Activated B cell treated with CpG ODN at 0.5 μM for 24 hours (primary cell): Measurements from ENCODE around the gene TMEM119. TPM values are rescaled to one million over a fixed set of nuclear protein-coding genes. Genes with fewer than 3 reads are reported as not detected.
A peak's percentile ranks its signal among the peaks of the same experiment; 100 is the strongest.

Experiments used
- ATAC-seq: fragments of 200-7000 bp; cut with Tn5 transposase; one replicate; pipeline ENCODE4 v1.10.0; 2021; ENCODE audit warnings: low read depth, mild to moderate bottlenecking, moderate library complexity
- CTCF ChIA-PET: fragments of 350-600 bp; sonication (Branson Sonifier 250); formaldehyde crosslinking; loops from one replicate; lab custom pipeline; 2021; ENCODE audit warnings: antibody characterized with exemption; lab: Charles Lee
- POLR2A ChIA-PET: fragments of 350-600 bp; sonication (Branson Sonifier 250); formaldehyde crosslinking; loops from one replicate; lab custom pipeline; 2021; ENCODE audit warnings: antibody characterized with exemption; lab: Charles Lee
- DNase-seq: peaks from one replicate; pipeline ENCODE4 v3.0.0; 2022
- H3K27ac Mint-ChIP-seq: one replicate; pipeline ENCODE4 v1.8.0; 2020; ENCODE audit warnings: mixed read lengths
- H3K27me3 Mint-ChIP-seq: one replicate; pipeline ENCODE4 v1.8.0; 2021; ENCODE audit warnings: mixed read lengths
- H3K36me3 Mint-ChIP-seq: one replicate; pipeline ENCODE4 v1.8.0; 2021; ENCODE audit warnings: low read depth, mixed read lengths
- H3K4me1 Mint-ChIP-seq: one replicate; pipeline ENCODE4 v1.8.0; 2021; ENCODE audit warnings: mixed read lengths
- H3K4me3 Mint-ChIP-seq: one replicate; pipeline ENCODE4 v1.8.0; 2020; ENCODE audit warnings: mild to moderate bottlenecking, mixed read lengths
- H3K9me3 Mint-ChIP-seq: one replicate; pipeline ENCODE4 v1.8.0; 2020; ENCODE audit warnings: mixed read lengths
- intact Hi-C: fragments of 100-400 bp; cut with micrococcal nuclease; formaldehyde crosslinking; loops from one replicate; pipeline ENCODE4 v1.15.1; 2024
- total RNA-seq: library from RNA; stranded (reverse); gene quantifications from 2 replicates; pipeline ENCODE4 v1.2.3, GENCODE V29; 2022
- TF ChIP-seq, protein P1 (sequence below): fragments of 200-600 bp; IDR thresholded peaks from one replicate; pipeline ENCODE4 v1.8.0; 2022; ENCODE audit warnings: antibody characterized with exemption, mild to moderate bottlenecking

Gene TMEM119
- total RNA-seq, 1 donor from 2014 or later, result not detected

DNA sequence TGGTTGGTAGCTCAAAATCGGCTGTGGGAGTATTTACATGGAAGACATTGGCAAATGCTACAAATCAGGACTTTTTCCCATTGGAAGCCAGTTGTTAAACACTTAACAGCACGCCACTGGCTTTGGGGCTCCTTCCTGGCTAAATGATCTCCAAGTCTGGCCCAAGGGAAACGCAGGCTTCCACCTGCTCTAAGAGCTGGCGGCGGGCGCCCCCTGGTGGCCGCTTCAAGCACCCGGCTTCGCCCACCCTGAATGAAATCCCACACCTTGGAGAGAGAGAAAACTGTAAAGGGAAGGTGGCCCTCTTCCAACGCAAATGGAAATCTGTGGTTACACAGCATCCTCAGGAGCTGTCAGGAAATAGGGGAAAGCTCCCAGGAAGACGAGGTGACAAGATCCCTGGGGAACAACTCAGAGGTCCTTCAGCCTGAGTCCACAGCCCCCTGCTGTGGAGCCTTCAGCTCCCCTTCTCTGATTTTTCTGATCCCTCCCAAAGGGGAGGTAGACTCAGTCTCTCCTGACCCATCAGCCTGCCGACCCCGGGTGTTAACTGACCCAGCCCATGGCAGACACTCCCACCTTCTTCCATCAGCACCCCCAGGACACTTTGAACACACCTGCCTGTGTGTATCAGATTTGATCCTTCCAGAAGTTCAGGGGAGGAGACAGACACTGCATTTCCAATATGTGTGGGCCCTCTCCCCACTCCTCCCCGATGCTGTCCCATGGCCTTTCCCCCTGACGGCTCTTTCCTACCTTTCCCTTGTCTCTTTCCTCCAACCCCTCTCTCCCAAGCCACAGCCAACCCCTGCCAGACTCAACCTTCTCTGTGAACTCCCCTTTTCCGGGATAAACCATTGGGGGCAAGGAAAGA is 20.4 kb upstream of the TMEM119 start:
- ATAC-seq (peak; percentile 40), DNase-seq (peak; percentile 76)
- intact Hi-C loops, result loop anchor here (1.0 to 5.0 kb wide), 6 partner anchors 28 to 626 kb away; partner anchors contain the start of genes ALKBH2 and SSH1
- H3K27me3 Mint-ChIP-seq, result no peaks in the 10 kb centered on the region
- TF ChIP-seq, protein P1, sequence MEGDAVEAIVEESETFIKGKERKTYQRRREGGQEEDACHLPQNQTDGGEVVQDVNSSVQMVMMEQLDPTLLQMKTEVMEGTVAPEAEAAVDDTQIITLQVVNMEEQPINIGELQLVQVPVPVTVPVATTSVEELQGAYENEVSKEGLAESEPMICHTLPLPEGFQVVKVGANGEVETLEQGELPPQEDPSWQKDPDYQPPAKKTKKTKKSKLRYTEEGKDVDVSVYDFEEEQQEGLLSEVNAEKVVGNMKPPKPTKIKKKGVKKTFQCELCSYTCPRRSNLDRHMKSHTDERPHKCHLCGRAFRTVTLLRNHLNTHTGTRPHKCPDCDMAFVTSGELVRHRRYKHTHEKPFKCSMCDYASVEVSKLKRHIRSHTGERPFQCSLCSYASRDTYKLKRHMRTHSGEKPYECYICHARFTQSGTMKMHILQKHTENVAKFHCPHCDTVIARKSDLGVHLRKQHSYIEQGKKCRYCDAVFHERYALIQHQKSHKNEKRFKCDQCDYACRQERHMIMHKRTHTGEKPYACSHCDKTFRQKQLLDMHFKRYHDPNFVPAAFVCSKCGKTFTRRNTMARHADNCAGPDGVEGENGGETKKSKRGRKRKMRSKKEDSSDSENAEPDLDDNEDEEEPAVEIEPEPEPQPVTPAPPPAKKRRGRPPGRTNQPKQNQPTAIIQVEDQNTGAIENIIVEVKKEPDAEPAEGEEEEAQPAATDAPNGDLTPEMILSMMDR, result peak; percentile 60
- H3K36me3 Mint-ChIP-seq, result peaks cover 8% of the 10 kb centered on the region
- ChIA-PET CTCF (interaction anchor here (0.7 to 11.2 kb wide), 28 partner anchors 9 to 475 kb away, joined by 3 to 338 read pairs (median 5); partner anchors contain the start of genes ALKBH2, ISCU, SART3 and SELPLG), POLR2A (interaction anchor here (0.6 to 9.7 kb wide), 14 partner anchors 10 to 434 kb away, joined by 3 to 182 read pairs (median 6); partner anchors contain the start of genes ISCU, SART3, SELPLG and USP30)
- no peaks in the 10 kb centered on the region for H3K9me3 Mint-ChIP-seq
- peak overlapping the region; percentile 19 for H3K4me3 Mint-ChIP-seq
- peak overlapping the region; percentile 53 for H3K27ac Mint-ChIP-seq
- peaks cover 70% of the 10 kb centered on the region for H3K4me1 Mint-ChIP-seq

DNA sequence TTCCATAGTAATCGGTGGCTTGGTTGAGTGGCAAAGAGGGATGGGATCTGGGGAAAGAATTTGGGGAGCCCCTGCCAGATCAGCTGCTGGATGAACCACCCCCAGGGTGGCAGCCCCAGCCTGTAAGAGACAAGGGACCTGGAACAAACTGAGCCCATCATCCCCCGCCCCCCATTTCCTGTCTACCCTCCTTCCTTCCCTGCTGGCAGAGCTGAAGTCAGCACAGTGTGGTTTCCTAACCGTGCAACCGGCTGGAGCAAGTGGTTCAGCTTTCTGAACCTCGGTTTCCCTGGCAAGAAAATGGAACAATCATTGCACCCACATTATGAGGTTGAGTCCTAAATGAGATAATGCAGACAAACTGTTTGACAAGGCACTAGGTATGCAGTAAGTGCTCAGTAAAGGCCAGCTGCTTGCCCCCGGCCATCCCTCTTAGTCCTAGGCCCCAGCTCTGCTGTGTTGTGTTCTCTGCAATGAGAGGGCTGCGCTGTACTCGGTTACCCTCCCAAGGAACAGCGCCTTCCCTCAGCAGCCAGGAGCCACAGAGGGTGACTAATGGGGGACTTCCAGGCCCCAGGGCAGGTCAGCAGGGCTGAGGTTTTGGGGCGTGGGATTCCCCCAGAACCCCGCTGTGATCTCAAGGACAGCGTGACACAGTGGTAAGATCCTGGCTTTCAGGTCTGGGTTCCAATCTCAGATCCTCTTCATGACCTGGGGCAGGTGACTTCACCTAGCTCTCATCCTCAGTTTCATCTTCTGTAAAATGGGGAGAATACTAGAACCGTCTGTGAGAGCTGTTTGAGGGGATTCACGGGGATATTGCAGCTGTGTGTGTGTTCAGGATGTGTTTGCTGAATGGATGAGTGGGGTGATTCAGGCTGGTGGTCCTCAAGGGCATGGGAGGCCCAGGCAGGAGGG is 19.3 kb upstream of the TMEM119 start:
- no peaks in the 10 kb centered on the region for H3K27me3 Mint-ChIP-seq
- intact Hi-C loops, result loop anchor here (1.0 to 5.0 kb wide), 6 partner anchors 16 to 625 kb away; partner anchors contain the start of genes ALKBH2, FICD, SELPLG and SSH1
- ChIA-PET CTCF (interaction anchor here (0.6 to 11.2 kb wide), 28 partner anchors 8 to 1348 kb away, joined by 3 to 338 read pairs (median 5); partner anchors contain the start of genes ALKBH2, ISCU, SART3 and SELPLG), POLR2A (interaction anchor here (0.5 to 9.7 kb wide), 15 partner anchors 11 to 438 kb away, joined by 3 to 182 read pairs (median 5); partner anchors contain the start of genes ISCU, SART3, SELPLG and USP30)
- peak overlapping the region; percentile 88 for H3K27ac Mint-ChIP-seq
- DNase-seq, result peak; percentile 65
- peak overlapping the region; percentile 44 for H3K4me3 Mint-ChIP-seq
- TF ChIP-seq, protein P1, result no peak
- H3K36me3 Mint-ChIP-seq, result no peaks in the 10 kb centered on the region
- H3K4me1 Mint-ChIP-seq, result peaks cover 76% of the 10 kb centered on the region
- peak; percentile 85 for ATAC-seq
- no peaks in the 10 kb centered on the region for H3K9me3 Mint-ChIP-seq

DNA sequence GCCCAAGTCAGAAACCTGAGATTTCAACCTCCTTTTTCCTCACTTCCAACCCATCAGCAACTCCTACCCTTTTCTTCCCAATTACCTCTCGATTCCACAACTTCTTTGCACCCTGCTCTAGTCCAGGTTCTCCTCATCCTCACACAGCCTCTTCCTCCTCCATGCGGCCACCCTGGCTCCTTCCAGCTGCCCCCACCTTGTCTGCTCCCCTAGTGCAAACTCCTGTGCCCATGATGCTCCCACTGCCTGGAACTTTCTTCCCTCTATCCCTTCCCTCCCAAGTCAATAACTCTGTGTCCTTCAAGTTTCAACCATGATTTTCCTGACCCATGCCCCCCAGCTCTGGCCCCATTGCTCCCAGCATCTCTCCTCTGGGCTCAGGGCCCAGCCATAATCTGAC is 18.5 kb upstream of the TMEM119 start:
- DNase-seq (no peak), ATAC-seq (no peak)
- ChIA-PET CTCF (interaction anchor here (0.6 to 11.2 kb wide), 6 partner anchors 11 to 1349 kb away, joined by 3 to 338 read pairs (median 30); partner anchors contain the start of genes ISCU, SART3 and SELPLG), POLR2A (interaction anchor here (0.6 to 9.7 kb wide), 8 partner anchors 16 to 210 kb away, joined by 3 to 182 read pairs (median 34); partner anchors contain the start of genes ISCU, SART3 and SELPLG)
- H3K27me3 Mint-ChIP-seq, result no peaks in the 10 kb centered on the region
- no peaks in the 10 kb centered on the region for H3K36me3 Mint-ChIP-seq
- intact Hi-C loops, result loop anchor here (2.0 to 5.0 kb wide), 4 partner anchors 102 to 624 kb away; partner anchors contain the start of genes ALKBH2, FICD and SSH1
- no peaks in the 10 kb centered on the region for H3K9me3 Mint-ChIP-seq
- TF ChIP-seq, protein P1, result no peak
- peak overlapping the region; percentile 44 for H3K4me3 Mint-ChIP-seq
- H3K27ac Mint-ChIP-seq, result peak overlapping the region; percentile 88
- peaks cover 76% of the 10 kb centered on the region for H3K4me1 Mint-ChIP-seq

DNA sequence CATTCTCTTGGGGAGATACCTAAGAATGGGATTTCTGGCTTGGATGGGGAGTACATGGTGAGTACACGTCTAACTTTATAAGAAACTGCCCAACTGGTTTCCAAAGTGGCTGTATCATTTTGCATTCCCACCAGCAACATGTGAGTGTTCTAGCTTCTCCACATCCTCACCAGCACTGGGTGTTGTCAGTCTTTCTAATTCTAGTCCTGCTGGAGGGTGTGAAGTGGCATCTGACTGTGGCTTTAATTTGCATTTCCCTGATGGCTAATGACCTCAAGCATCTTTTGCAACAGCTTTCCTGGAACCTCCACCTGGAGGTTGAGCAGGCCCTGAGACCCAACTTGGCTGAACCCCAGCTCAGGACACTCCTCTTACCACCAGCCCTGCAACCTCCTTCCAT is 18.0 kb upstream of the TMEM119 start:
- Mint-ChIP-seq H3K27me3 (no peaks in the 10 kb centered on the region), H3K27ac (peak overlapping the region; percentile 88), H3K4me3 (no peak overlapping the region), H3K36me3 (no peaks in the 10 kb centered on the region), H3K9me3 (no peaks in the 10 kb centered on the region), H3K4me1 (peaks cover 72% of the 10 kb centered on the region)
- intact Hi-C loops, result loop anchor here (2.0 to 5.0 kb wide), 4 partner anchors 101 to 624 kb away; partner anchors contain the start of genes ALKBH2, FICD and SSH1
- ChIA-PET POLR2A (interaction anchor here (0.6 to 9.7 kb wide), 4 partner anchors 17 to 72 kb away, joined by 4 to 182 read pairs (median 116); partner anchors contain the start of genes ISCU, SART3 and SELPLG), CTCF (interaction anchor here (5.9 to 11.2 kb wide), 3 partner anchors 21 to 49 kb away, joined by 38 to 338 read pairs (median 137); partner anchors contain the start of genes ISCU, SART3 and SELPLG)
- DNase-seq (no peak), ATAC-seq (no peak)
- TF ChIP-seq, protein P1, result no peak
